Measurements from ENCODE around the gene FAM209A.
"Not testable (repeated sequence)": the region's sequence is repeated elsewhere in the genome, so short reads cannot be mapped to it uniquely, and the experiment has no call there.

Gene FAM209A

GRCh38 chr20:56542489-56543030 lies 18.0 kb downstream of the FAM209A start:
- no peak for DNase-seq

- no peak for DNase-seq
These were observed 27.0 kb downstream of the FAM209A start for GRCh38 chr20:56551571-56551970.

GRCh38 chr20:56552911-56553629 lies 28.5 kb downstream of the FAM209A start:
- no peak for DNase-seq

GRCh38 chr20:56554869-56555268 lies 30.3 kb downstream of the FAM209A start:
- peak; percentile 98 for DNase-seq

- no peak for DNase-seq
These were observed 34.4 kb downstream of the FAM209A start for GRCh38 chr20:56558968-56559367.

- not testable (repeated sequence) for DNase-seq
These were observed 40.0 kb downstream of the FAM209A start for GRCh38 chr20:56564526-56564925.

GRCh38 chr20:56565511-56565910 lies 41.0 kb downstream of the FAM209A start:
- no peak for DNase-seq

GRCh38 chr20:56566621-56567020 lies 42.1 kb downstream of the FAM209A start:
- DNase-seq, result no peak

GRCh38 chr20:56570832-56571231 lies 46.3 kb downstream of the FAM209A start:
- no peak for DNase-seq

GRCh38 chr20:56572172-56572571 lies 47.6 kb downstream of the FAM209A start:
- no peak for DNase-seq

- no peak for DNase-seq
These were observed 49.4 kb downstream of the FAM209A start for GRCh38 chr20:56573986-56574385.

GRCh38 chr20:56574531-56575142 lies 50.1 kb downstream of the FAM209A start:
- no peak for DNase-seq

- no peak for DNase-seq
These were observed 50.6 kb downstream of the FAM209A start for GRCh38 chr20:56575157-56575556.

Data from fibroblast of skin of right biceps (primary cell).